Calu3 (cell line): ENCODE measurements around the gene ASTN2. TPM values are rescaled to one million over a fixed set of nuclear protein-coding genes. Genes with fewer than 3 reads are reported as not detected.

Experiments used
- BruUV-seq: library from RNA; stranded (reverse); fragments of 400-500 nt; replicated peaks from 2 replicates; lab custom pipeline; 2021; lab: Mats Ljungman, UMichigan
- CTCF ChIA-PET: fragments of 300-600 bp; sonication (Branson Sonifier 250); formaldehyde crosslinking; loops from one replicate; lab custom pipeline; 2022; ENCODE audit warnings: antibody characterized with exemption; lab: Charles Lee
- DNase-seq: peaks from one replicate; pipeline ENCODE4 v3.0.0; 2022
- H3K27ac Mint-ChIP-seq: one replicate; pipeline ENCODE4 v1.8.0; 2022; ENCODE audit warnings: mixed read lengths; ENCODE audit not compliant: unreplicated experiment
- H3K27me3 Mint-ChIP-seq: one replicate; pipeline ENCODE4 v1.8.0; 2022; ENCODE audit warnings: mixed read lengths; ENCODE audit not compliant: unreplicated experiment
- H3K36me3 Mint-ChIP-seq: one replicate; pipeline ENCODE4 v1.8.0; 2022; ENCODE audit warnings: mild to moderate bottlenecking, moderate library complexity, mixed read lengths; ENCODE audit not compliant: insufficient read depth, unreplicated experiment
- H3K4me1 Mint-ChIP-seq: one replicate; pipeline ENCODE4 v1.8.0; 2022; ENCODE audit warnings: mild to moderate bottlenecking, low read depth, mixed read lengths; ENCODE audit not compliant: unreplicated experiment
- H3K4me3 Mint-ChIP-seq: one replicate; pipeline ENCODE4 v1.8.0; 2022; ENCODE audit warnings: mild to moderate bottlenecking, low read depth, moderate library complexity, mixed read lengths; ENCODE audit not compliant: unreplicated experiment
- H3K9me3 Mint-ChIP-seq: one replicate; pipeline ENCODE4 v1.8.0; 2022; ENCODE audit warnings: low read depth, mixed read lengths; ENCODE audit not compliant: unreplicated experiment
- intact Hi-C: fragments of 100-400 bp; cut with micrococcal nuclease; formaldehyde crosslinking; loops from one replicate; pipeline ENCODE4 v1.10.0; 2022; ENCODE audit not compliant: unreplicated experiment
- total RNA-seq: library from RNA; stranded (reverse); gene quantifications from 2 replicates; pipeline ENCODE4 v1.2.3, GENCODE V29; 2022
- TF ChIP-seq, protein P1 (sequence below): fragments of 200-600 bp; IDR thresholded peaks from one replicate; pipeline ENCODE4 v1.8.0; 2022; ENCODE audit warnings: antibody characterized with exemption; ENCODE audit not compliant: unreplicated experiment

Gene ASTN2
- total RNA-seq, 1 experiment from 2014 or later, result 1.7 TPM

DNA sequence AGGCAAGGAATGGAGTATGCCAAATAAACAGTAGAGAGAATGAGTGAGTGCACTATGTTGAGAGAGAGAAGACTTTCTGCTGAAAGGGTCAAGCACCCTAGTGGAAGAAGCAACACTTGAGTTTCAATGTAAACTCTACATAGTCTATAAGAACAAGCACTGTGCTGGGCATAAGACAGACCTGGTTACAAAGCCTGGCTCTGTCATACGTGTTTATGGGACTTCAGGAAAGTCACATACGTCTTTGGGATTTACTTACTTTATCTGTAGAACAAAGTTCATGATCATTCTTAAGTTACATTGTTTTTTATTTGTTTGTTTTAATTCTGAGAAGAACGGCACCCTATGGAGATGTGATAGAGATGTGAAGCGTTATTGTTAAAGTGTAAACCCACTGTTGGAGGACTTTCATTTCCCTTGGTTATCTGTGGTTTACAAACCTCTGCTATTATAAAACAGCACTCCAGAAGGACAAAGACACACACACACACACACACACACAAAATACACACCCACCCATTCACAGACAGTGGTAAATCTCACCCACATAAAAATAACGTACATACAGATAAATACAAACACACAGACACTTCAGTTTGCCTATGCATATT lies 798.4 kb downstream of the ASTN2 start:
- H3K9me3 Mint-ChIP-seq, result peaks cover 2% of the 10 kb centered on the region
- CTCF ChIA-PET, result no interaction called here
- intact Hi-C loops, result no loop called here
- no peak overlapping the region for H3K4me3 Mint-ChIP-seq
- H3K27me3 Mint-ChIP-seq, result no peaks in the 10 kb centered on the region
- TF ChIP-seq, protein P1, sequence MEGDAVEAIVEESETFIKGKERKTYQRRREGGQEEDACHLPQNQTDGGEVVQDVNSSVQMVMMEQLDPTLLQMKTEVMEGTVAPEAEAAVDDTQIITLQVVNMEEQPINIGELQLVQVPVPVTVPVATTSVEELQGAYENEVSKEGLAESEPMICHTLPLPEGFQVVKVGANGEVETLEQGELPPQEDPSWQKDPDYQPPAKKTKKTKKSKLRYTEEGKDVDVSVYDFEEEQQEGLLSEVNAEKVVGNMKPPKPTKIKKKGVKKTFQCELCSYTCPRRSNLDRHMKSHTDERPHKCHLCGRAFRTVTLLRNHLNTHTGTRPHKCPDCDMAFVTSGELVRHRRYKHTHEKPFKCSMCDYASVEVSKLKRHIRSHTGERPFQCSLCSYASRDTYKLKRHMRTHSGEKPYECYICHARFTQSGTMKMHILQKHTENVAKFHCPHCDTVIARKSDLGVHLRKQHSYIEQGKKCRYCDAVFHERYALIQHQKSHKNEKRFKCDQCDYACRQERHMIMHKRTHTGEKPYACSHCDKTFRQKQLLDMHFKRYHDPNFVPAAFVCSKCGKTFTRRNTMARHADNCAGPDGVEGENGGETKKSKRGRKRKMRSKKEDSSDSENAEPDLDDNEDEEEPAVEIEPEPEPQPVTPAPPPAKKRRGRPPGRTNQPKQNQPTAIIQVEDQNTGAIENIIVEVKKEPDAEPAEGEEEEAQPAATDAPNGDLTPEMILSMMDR, result no peak
- no peak for DNase-seq
- H3K4me1 Mint-ChIP-seq, result no peaks in the 10 kb centered on the region
- H3K27ac Mint-ChIP-seq, result no peak overlapping the region
- no peaks in the 10 kb centered on the region for H3K36me3 Mint-ChIP-seq
- BruUV-seq, result no TSS peak

- no peaks in the 10 kb centered on the region for H3K36me3 Mint-ChIP-seq
- CTCF ChIA-PET, result no interaction called here
- H3K27ac Mint-ChIP-seq, result no peak overlapping the region
- no peak overlapping the region for H3K4me3 Mint-ChIP-seq
- no peak for DNase-seq
- no TSS peak for BruUV-seq
- TF ChIP-seq, protein P1, result no peak
- H3K9me3 Mint-ChIP-seq, result peaks cover 13% of the 10 kb centered on the region
- H3K4me1 Mint-ChIP-seq, result no peaks in the 10 kb centered on the region
- no peaks in the 10 kb centered on the region for H3K27me3 Mint-ChIP-seq
- intact Hi-C loops, result no loop called here
Observed at GRCh38 chr9:116608064-116608463, 806.8 kb downstream of the ASTN2 start.

DNA sequence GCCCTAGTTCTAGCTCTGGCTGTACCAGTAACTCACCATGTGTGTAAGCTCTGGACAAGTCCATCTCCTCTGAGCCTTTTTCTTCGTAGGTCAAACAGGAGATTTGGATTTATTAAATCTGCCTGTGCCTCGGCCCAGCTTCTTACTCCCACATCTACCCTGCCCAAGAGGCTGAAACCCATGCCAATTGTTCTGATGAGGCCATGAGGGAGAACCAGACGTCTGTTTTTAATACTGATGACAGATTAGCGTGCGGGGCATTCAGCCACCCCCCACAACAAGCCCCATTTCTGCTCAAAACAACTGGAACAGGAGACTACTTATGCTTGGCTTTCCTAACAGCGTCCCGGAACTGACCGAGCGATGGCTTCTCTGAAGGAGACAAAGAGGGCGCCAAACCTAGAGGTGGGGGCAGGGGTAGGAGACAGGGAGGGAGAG lies 808.9 kb downstream of the ASTN2 start:
- H3K27me3 Mint-ChIP-seq, result no peaks in the 10 kb centered on the region
- intact Hi-C loops, result no loop called here
- H3K27ac Mint-ChIP-seq, result no peak overlapping the region
- no peak overlapping the region for H3K4me3 Mint-ChIP-seq
- TF ChIP-seq, protein P1, result no peak
- no peak for DNase-seq
- H3K4me1 Mint-ChIP-seq, result no peaks in the 10 kb centered on the region
- no peaks in the 10 kb centered on the region for H3K36me3 Mint-ChIP-seq
- CTCF ChIA-PET, result no interaction called here
- H3K9me3 Mint-ChIP-seq, result peaks cover 10% of the 10 kb centered on the region
- no TSS peak for BruUV-seq

- intact Hi-C loops, result no loop called here
- TF ChIP-seq, protein P1, result no peak
- H3K4me3 Mint-ChIP-seq, result no peak overlapping the region
- DNase-seq, result no peak
- no TSS peak for BruUV-seq
- H3K9me3 Mint-ChIP-seq, result peaks cover 10% of the 10 kb centered on the region
- H3K4me1 Mint-ChIP-seq, result no peaks in the 10 kb centered on the region
- no peaks in the 10 kb centered on the region for H3K27me3 Mint-ChIP-seq
- CTCF ChIA-PET, result no interaction called here
- H3K36me3 Mint-ChIP-seq, result no peaks in the 10 kb centered on the region
- no peak overlapping the region for H3K27ac Mint-ChIP-seq
Observed at GRCh38 chr9:116605060-116605459, 809.8 kb downstream of the ASTN2 start.
